GM12801 (cell line): ENCODE data around the gene LAMA2.

Experiments used
- TF ChIP-seq, protein P1 (sequence below): IDR thresholded peaks from one replicate; pipeline ENCODE4 v1.5.1; 2011; ENCODE audit warnings: control low read depth; ENCODE audit not compliant: insufficient read length; ENCODE audit errors: extremely low read depth

LAMA2 gene

GRCh38 chr6:129009851-129010250, 126.9 kb downstream of the LAMA2 start:
- TF ChIP-seq, protein P1, sequence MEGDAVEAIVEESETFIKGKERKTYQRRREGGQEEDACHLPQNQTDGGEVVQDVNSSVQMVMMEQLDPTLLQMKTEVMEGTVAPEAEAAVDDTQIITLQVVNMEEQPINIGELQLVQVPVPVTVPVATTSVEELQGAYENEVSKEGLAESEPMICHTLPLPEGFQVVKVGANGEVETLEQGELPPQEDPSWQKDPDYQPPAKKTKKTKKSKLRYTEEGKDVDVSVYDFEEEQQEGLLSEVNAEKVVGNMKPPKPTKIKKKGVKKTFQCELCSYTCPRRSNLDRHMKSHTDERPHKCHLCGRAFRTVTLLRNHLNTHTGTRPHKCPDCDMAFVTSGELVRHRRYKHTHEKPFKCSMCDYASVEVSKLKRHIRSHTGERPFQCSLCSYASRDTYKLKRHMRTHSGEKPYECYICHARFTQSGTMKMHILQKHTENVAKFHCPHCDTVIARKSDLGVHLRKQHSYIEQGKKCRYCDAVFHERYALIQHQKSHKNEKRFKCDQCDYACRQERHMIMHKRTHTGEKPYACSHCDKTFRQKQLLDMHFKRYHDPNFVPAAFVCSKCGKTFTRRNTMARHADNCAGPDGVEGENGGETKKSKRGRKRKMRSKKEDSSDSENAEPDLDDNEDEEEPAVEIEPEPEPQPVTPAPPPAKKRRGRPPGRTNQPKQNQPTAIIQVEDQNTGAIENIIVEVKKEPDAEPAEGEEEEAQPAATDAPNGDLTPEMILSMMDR: no peak

DNA sequence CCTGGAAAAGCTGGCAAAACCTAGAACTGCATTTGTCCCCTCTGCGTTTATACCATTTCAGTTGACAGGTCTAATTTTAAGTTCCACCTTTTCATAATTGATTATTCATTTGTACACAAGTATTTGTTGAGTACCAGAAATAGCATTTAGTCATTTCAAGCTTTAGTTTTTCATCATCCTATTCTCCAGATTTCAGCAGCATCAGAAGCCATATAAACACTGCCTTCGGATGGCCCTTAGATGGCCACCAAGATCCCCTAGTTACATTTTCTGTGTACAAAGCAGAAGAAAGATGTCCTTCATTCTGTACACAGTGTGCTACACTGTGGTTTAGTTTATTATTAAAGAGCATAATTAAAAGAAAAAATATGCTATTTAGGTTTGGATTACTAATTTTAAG, 131.4 kb downstream of the LAMA2 start:
- TF ChIP-seq, protein P1: no peak

DNA sequence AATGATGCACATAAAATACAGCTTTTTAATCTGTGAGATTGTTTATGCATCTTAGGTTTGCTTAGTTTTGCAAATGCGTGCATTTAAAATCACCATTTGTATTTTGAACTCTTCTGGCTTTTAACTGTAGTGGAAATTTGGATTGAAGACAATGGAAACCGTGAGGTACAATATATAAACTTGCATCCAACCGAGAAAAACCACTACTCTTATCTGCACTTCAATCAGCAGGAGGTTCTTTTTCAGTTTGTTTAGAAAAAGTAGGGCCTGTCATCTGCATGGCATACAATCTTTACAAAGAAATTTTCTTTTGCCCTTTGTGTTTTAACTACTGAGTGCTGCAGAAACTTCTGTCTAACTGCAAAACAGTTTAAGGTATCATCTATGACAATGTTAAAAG, 132.8 kb downstream of the LAMA2 start:
- TF ChIP-seq, protein P1: no peak

DNA sequence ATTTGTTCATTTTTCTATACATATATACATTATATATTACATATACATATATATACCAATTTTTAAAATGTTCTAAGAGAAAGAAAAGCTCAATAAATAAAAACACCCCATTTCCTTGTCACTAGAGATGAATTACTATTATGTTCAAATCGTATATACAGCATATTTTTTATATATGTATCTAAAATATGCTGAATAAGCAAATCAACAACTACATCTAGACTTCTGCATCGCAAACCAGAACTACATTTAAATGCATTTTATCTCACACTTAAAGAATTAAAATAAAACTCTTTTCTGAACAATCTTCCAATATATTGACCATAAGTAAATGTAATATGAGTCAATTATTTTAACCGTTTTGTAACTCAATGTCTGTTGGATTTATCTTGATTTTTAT, 133.9 kb downstream of the LAMA2 start:
- TF ChIP-seq, protein P1: no peak

- TF ChIP-seq, protein P1: no peak
Observed at GRCh38 chr6:129022011-129022553, 139.1 kb downstream of the LAMA2 start.

- TF ChIP-seq, protein P1: no peak
Observed at GRCh38 chr6:129026601-129027000, 143.7 kb downstream of the LAMA2 start.

DNA sequence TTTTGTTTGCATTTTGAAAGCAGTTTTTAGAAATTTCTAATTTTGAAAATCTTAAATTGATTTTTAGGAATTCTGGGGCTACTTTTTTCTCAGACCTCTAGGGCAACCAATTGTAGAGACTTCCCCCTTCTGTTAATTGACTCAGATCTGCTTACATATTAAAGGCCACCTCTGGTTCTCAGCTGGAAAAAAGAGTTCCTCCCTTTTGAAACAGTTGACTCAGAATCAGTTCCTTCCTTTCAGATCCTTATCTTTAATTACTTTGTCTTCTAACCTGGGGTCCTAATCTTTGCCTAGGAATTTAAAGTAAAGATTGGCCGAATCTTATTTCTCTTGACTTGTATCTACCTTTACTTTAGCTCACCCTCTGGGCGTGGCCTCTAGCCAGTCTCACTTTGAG, 146.8 kb downstream of the LAMA2 start:
- TF ChIP-seq, protein P1: no peak
